Subcutaneous abdominal adipose tissue (tissue), 5 donors: ENCODE data around the gene MAPRE3.
A peak's percentile ranks its signal among the peaks of the same experiment; 100 is the strongest.

Experiments used
- H3K27ac ChIP-seq: one replicate; pipeline ENCODE4 v1.7.0; 2013; ENCODE audit warnings: low read depth, mild to moderate bottlenecking, inconsistent platforms, low read length, moderate library complexity
- H3K27me3 ChIP-seq, 5 donors: one replicate each; pipeline ENCODE4 v1.7.0; 2013; ENCODE audit warnings: low read length in 5 of 5, inconsistent platforms in 1 of 5; ENCODE audit not compliant: control insufficient read depth in 5 of 5, insufficient read depth in 4 of 5
- H3K36me3 ChIP-seq, 5 donors: one replicate each; pipeline ENCODE4 v1.7.0; 2013; ENCODE audit warnings: low read length in 5 of 5; ENCODE audit not compliant: control insufficient read depth in 5 of 5, insufficient read depth in 5 of 5
- H3K4me1 ChIP-seq, 5 donors: one replicate each; pipeline ENCODE4 v1.7.0; 2013; ENCODE audit warnings: low read length in 5 of 5, mild to moderate bottlenecking in 3 of 5, moderate library complexity in 1 of 5; ENCODE audit not compliant: control insufficient read depth in 5 of 5, insufficient read depth in 5 of 5
- H3K4me3 ChIP-seq, 5 donors: one replicate each; pipeline ENCODE4 v1.7.0; 2013; ENCODE audit warnings: low read length in 5 of 5, low read depth in 1 of 5
- H3K9ac ChIP-seq, 5 donors: one replicate each; pipeline ENCODE4 v1.7.0; 2013; ENCODE audit warnings: low read length in 5 of 5, mild to moderate bottlenecking in 4 of 5, moderate library complexity in 3 of 5
- H3K9me3 ChIP-seq, 5 donors: one replicate each; pipeline ENCODE4 v1.7.0; 2013; ENCODE audit warnings: low read length in 5 of 5; ENCODE audit not compliant: control insufficient read depth in 5 of 5
- donor health status: healthy.
- donor health status: healthy.
- donor health status: healthy.
- donor health status: healthy.
- donor health status: healthy.

MAPRE3 gene

GRCh38 chr2:27008678-27009077 lies 38.2 kb downstream of the MAPRE3 start:
- H3K9ac ChIP-seq, result no peak overlapping the region
- H3K27me3 ChIP-seq, result no peaks in the 10 kb centered on the region
- no peaks in the 10 kb centered on the region for H3K9me3 ChIP-seq
- H3K36me3 ChIP-seq, result no peaks in the 10 kb centered on the region
- H3K27ac ChIP-seq, result no peak overlapping the region
- H3K4me1 ChIP-seq, result peaks cover 3 to 20% (median 17%) of the 10 kb centered on the region in 5 donors
- H3K4me3 ChIP-seq, result no peak overlapping the region

GRCh38 chr2:27009083-27009482 lies 38.6 kb downstream of the MAPRE3 start:
- no peaks in the 10 kb centered on the region for H3K9me3 ChIP-seq
- H3K27me3 ChIP-seq, result no peaks in the 10 kb centered on the region
- peaks cover 3 to 20% (median 17%) of the 10 kb centered on the region in 5 donors for H3K4me1 ChIP-seq
- H3K4me3 ChIP-seq, result no peak overlapping the region
- H3K27ac ChIP-seq, result no peak overlapping the region
- no peaks in the 10 kb centered on the region for H3K36me3 ChIP-seq
- no peak overlapping the region for H3K9ac ChIP-seq

- no peak overlapping the region for H3K27ac ChIP-seq
Observed at GRCh38 chr2:27009716-27010115, 39.3 kb downstream of the MAPRE3 start.

GRCh38 chr2:27010139-27010538 lies 39.7 kb downstream of the MAPRE3 start:
- Histone ChIP-seq H3K9me3 (no peaks in the 10 kb centered on the region), H3K9ac (no peak overlapping the region), H3K27ac (no peak overlapping the region), H3K4me1 (peaks cover 3 to 25% (median 22%) of the 10 kb centered on the region in 5 donors), H3K27me3 (no peaks in the 10 kb centered on the region), H3K36me3 (no peaks in the 10 kb centered on the region), H3K4me3 (no peak overlapping the region)

More at GRCh38 chr2:27009716-27010115, 39.3 kb downstream of the MAPRE3 start:
- Histone ChIP-seq H3K4me3 (no peak overlapping the region), H3K9me3 (no peaks in the 10 kb centered on the region), H3K4me1 (peaks cover 3 to 20% (median 18%) of the 10 kb centered on the region in 5 donors), H3K36me3 (no peaks in the 10 kb centered on the region), H3K9ac (no peak overlapping the region), H3K27me3 (no peaks in the 10 kb centered on the region)

- Histone ChIP-seq H3K9ac (no peak overlapping the region), H3K27ac (peak overlapping the region; percentile 23), H3K4me1 (peaks cover 10 to 57% (median 55%) of the 10 kb centered on the region in 5 donors)
Observed at GRCh38 chr2:27013738-27014137, 43.3 kb downstream of the MAPRE3 start.

GRCh38 chr2:27014771-27015433 lies 44.5 kb downstream of the MAPRE3 start:
- peak overlapping the region; percentile 76 for H3K27ac ChIP-seq
- H3K27me3 ChIP-seq, result no peaks in the 10 kb centered on the region
- H3K9me3 ChIP-seq, result no peaks in the 10 kb centered on the region
- H3K4me1 ChIP-seq, result peaks cover 15 to 66% (median 57%) of the 10 kb centered on the region in 5 donors
- H3K9ac ChIP-seq, result peak overlapping the region in 2 of 5 donors; percentile 47 to 53
- no peak overlapping the region for H3K4me3 ChIP-seq
- H3K36me3 ChIP-seq, result no peaks in the 10 kb centered on the region

More at GRCh38 chr2:27013738-27014137, 43.3 kb downstream of the MAPRE3 start:
- Histone ChIP-seq H3K36me3 (no peaks in the 10 kb centered on the region), H3K27me3 (no peaks in the 10 kb centered on the region), H3K9me3 (no peaks in the 10 kb centered on the region), H3K4me3 (no peak overlapping the region)

- H3K4me3 ChIP-seq, result no peak overlapping the region
- H3K4me1 ChIP-seq, result peaks cover 21 to 84% (median 72%) of the 10 kb centered on the region in 5 donors
- no peaks in the 10 kb centered on the region for H3K27me3 ChIP-seq
- H3K27ac ChIP-seq, result peak overlapping the region; percentile 78
- no peaks in the 10 kb centered on the region for H3K36me3 ChIP-seq
- peak overlapping the region in 2 of 5 donors; percentile 52 to 55 for H3K9ac ChIP-seq
- no peaks in the 10 kb centered on the region for H3K9me3 ChIP-seq
Observed at GRCh38 chr2:27016801-27017325, 46.4 kb downstream of the MAPRE3 start.

- Histone ChIP-seq H3K9me3 (no peaks in the 10 kb centered on the region), H3K4me1 (peaks cover 18 to 76% (median 65%) of the 10 kb centered on the region in 5 donors), H3K36me3 (peaks cover 0 to 11% (median 11%) of the 10 kb centered on the region in 5 donors), H3K27me3 (no peaks in the 10 kb centered on the region), H3K4me3 (no peak overlapping the region), H3K9ac (peak overlapping the region in 2 of 5 donors; percentile 38 to 52), H3K27ac (peak overlapping the region; percentile 78)
Observed at GRCh38 chr2:27018142-27018541, 47.7 kb downstream of the MAPRE3 start.

GRCh38 chr2:27019459-27019858 lies 49.0 kb downstream of the MAPRE3 start:
- Histone ChIP-seq H3K27me3 (no peaks in the 10 kb centered on the region), H3K27ac (peak overlapping the region; percentile 78), H3K36me3 (peaks cover 0 to 22% (median 19%) of the 10 kb centered on the region in 5 donors), H3K4me3 (no peak overlapping the region), H3K4me1 (peaks cover 18 to 73% (median 65%) of the 10 kb centered on the region in 5 donors), H3K9me3 (no peaks in the 10 kb centered on the region), H3K9ac (peak overlapping the region in 4 of 5 donors; percentile 25 to 69 (median 50))
